AG09319 (cell line): Measurements from ENCODE around the gene PRKCI.

Experiments
- DNase-seq: peaks from one replicate; pipeline ENCODE4 v3.0.0-alpha.2; 2010; ENCODE audit warnings: low read depth; ENCODE audit errors: extremely low read depth
- TF ChIP-seq, protein P1 (sequence below): IDR thresholded peaks from 2 replicates; pipeline ENCODE4 v1.5.1; 2011; ENCODE audit warnings: low read depth, mild to moderate bottlenecking, inconsistent platforms, low read length, moderate library complexity

PRKCI gene

DNA sequence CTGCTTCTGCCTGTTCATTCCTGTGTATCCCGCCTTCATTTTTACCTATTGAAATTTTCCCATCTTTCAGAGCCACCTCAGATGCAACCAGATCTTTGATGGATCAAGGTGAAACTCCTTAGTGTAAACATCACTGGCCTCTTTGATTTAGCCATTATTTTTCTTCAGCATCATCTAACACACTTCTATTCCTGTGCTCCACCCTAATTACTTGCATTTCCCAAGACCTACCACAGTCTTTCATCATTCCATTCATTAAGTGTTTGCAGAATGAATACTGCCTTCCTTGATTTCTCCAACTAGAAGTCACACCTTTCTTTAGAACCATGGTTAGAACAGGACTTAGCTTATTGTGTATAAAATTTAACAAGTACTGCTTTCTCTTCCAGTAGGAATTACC is 79.8 kb downstream of the PRKCI start:
- no peak for DNase-seq
- TF ChIP-seq, protein P1, sequence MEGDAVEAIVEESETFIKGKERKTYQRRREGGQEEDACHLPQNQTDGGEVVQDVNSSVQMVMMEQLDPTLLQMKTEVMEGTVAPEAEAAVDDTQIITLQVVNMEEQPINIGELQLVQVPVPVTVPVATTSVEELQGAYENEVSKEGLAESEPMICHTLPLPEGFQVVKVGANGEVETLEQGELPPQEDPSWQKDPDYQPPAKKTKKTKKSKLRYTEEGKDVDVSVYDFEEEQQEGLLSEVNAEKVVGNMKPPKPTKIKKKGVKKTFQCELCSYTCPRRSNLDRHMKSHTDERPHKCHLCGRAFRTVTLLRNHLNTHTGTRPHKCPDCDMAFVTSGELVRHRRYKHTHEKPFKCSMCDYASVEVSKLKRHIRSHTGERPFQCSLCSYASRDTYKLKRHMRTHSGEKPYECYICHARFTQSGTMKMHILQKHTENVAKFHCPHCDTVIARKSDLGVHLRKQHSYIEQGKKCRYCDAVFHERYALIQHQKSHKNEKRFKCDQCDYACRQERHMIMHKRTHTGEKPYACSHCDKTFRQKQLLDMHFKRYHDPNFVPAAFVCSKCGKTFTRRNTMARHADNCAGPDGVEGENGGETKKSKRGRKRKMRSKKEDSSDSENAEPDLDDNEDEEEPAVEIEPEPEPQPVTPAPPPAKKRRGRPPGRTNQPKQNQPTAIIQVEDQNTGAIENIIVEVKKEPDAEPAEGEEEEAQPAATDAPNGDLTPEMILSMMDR = no peak

DNA sequence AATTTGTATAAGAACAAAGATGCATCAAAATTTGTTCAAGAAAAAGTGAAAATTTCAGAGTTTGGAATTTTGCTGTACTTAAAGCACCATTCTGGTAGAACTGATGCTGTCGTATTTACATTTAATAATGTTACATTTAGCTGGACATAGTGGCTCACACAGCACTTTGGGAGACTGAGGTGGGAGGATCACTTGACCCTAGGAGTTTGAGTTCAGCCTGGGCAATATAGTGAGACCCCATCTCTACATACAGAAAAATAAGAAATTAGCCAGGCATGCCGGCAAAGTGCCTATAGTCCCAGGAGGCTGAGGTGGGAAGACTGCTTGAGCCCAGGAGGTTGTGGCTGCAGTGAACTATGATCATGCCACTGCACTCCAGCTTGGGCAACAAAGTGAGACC is 83.8 kb downstream of the PRKCI start:
- TF ChIP-seq, protein P1 = no peak
- DNase-seq = no peak

DNA sequence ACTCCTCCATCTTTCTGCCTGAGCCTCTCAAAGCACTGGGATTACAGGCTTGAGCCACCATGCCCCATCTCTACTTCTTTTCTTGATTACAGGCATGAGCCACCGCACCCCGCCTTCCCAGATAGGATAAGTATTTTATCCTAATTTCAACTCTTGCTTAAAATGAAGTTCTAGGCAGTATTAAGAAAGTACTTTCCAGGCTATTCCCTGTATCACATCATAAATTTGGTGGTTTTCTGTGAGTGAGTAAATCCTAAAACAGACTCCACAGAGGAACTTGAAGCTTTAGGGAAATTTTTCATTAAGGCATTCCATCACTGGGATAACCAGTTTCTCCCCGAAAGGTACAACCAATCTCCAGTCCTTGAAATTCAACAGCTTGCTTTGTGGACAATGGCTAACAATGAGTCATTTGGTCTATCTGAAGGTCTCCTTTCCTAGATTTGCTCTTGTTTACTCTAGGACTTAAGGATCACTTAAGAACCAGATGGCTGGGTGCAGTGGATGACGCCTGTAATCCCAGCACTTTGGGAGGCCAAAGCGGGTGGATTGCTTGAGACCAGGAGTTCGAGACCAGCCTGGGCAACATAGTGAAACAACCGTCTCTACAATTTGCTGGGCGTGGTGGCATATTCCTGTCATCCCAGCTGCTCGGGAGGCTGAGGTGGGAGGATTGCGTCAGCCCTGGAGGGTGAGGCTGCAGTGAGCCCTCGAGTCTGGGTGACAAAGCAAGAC is 85.6 kb downstream of the PRKCI start:
- no peak for DNase-seq
- TF ChIP-seq, protein P1 = no peak

DNA sequence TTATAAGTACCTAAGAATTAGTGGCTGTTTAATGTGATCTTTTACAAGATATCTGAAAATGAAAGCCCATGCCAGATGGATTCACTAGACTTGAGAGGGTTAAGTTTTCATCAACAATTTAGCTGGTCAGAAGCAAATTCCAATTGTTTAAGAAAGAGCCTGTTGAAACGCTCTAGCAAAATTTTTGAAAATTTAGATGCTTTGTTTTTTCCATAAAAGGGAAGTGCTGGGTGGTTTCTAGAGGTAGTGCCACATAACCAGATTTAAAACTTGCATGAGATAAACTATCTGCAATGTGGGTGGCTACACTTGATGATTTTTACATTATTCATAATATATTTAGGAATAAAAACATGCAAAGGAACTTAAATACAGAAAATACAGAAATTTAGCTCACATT is 86.8 kb downstream of the PRKCI start:
- TF ChIP-seq, protein P1 = no peak
- no peak for DNase-seq

DNA sequence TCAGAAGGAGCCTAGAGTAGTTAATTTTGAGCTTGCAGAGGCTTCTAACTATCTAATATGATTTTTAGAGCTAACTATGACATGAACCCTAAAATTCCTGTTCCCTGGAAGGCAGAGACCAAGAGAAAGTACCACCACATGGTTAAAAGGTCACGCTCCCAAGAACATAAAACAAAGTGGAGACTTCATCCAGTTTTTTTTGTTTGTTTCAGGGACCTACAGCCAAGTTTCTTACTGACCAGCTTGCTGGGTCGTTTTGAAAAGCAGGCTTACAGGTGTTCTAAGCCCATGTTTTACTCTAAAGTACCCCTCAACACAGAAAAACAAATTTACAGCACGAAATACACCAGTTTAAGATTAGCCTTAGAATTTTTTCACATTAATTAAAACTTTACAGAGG is 95.7 kb downstream of the PRKCI start:
- DNase-seq = no peak
- TF ChIP-seq, protein P1 = no peak

DNA sequence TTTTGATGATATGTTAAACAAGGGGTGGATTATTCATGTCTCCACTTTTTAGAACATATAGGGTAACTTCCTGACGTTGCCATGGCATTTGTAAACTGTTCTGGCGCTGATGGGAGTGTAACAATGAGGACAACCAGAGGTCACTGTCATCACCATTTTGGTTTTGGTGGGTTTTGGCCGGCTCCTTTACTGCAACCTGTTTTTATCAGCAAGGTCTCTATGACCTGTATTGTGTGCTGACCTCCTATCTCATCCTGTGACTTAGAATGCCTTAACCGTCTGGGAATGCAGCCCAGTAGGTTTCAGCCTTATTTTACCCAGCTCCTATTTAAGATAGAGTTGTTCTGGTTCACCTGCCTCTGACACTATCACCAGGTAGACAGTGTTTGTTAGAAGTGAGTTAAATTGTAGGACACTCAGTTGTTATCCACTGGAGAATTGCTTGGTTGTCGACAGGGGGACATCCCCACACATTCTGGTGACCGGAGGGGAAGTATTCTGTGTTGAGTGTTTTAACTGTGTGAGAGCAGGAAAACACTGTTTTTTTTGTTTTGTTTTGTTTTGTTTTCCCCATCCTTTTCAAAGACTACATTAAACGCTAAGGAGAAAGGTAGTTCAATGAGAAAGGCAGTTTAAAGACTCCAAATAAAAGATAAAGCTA is 98.4 kb downstream of the PRKCI start:
- DNase-seq = no peak
- TF ChIP-seq, protein P1 = no peak

DNA sequence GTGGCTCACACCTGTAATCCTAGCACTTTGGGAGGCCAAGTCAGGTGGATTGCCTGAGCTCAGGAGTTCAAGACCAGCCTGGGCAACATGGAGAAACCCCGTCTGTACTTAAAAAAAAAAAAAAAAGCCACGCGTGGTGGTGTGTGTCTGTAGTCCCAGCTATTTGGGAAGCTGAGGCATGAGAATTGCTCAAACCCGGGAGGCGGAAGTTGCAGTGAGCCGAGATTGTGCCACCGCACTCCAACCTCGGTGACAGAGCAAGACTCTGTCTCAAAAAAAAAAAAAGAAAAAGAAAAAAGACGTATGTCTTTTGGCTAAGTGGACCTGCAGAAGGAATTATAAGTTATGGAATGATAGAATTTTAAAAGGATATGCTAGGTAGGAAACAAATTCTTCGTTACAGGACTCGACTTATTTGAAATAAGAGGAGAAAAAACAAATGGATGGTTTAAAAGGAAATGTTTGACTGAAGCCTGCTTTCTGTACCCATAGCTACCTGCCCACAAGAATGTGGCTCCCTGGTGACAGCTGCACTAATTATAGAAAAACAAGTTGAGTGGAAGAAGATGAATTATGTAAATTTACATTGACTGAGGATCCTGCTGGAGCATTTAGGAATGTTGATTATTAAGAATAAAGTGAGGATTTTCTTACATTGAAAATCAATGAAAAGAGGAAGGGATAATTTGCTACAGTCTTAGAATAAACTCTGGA is 99.3 kb downstream of the PRKCI start:
- no peak for DNase-seq
- TF ChIP-seq, protein P1 = no peak
